Ureter (tissue), 1 donor: ENCODE measurements around the gene ZNF423. TPM values are rescaled to one million over a fixed set of nuclear protein-coding genes. Genes with fewer than 3 reads are reported as not detected.
A peak's percentile ranks its signal among the peaks of the same experiment; 100 is the strongest.
"Not testable (repeated sequence)": the region's sequence is repeated elsewhere in the genome, so short reads cannot be mapped to it uniquely, and the experiment has no call there.

Experiments
- DNase-seq: peaks from one replicate; pipeline ENCODE4 v3.0.0-alpha.2; 2020; ENCODE audit warnings: low spot score
- total RNA-seq: library from RNA; stranded (reverse); gene quantifications from one replicate; pipeline ENCODE4 v1.2.4, GENCODE V29; 2023
- donor health status: DM: yes; HTN: yes; CAD: no.

ZNF423 gene
- 15.7 TPM for total RNA-seq

DNA sequence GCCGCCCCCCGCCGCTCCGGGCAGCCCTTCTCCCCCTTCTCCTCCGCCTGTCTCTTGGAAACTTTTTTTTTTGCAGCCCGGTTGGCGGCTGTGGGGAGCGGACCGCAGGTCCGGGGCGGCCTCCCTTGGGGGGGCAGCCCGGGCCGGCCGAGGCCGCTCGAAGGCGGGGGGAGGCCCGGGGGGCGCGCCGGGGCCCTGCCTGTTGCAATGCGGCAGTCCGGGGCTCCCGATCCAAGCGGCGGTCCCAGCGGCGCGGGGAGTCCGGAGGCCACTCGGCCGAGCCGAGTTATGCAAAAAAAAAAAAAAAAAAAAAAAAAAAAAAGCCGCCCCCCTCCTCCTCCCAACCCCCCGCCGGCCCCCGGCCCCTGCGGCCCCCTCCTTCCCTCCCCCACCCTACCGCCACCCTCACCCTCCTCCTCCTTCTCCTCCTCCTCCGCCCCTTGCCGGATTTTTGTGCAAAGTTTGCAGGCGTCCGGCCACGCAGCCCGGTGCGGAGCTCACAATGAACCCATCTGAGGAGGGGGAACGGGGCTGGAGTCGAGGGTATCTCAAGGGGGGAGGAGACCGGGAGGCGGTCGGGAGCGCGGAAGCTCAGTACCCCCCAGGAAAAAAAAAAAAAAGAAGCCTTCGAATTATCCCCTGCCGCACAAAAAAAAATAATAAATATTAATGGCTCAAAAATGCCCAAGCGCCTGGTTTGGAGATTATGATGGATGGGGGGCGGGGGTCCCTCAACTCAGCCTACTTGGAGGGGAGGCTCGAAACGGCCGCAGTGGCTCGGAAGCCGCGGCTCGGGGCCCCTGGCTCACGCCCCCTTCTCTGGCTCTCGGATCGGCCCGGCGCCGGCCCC lies at the start of gene ZNF423:
TSS of gene ZNF423 (minus strand) at position 291 of the 850 bp plus-strand sequence. CDS start 338 bp downstream, outside the sequence.
- DNase-seq: peak; percentile 66

DNA sequence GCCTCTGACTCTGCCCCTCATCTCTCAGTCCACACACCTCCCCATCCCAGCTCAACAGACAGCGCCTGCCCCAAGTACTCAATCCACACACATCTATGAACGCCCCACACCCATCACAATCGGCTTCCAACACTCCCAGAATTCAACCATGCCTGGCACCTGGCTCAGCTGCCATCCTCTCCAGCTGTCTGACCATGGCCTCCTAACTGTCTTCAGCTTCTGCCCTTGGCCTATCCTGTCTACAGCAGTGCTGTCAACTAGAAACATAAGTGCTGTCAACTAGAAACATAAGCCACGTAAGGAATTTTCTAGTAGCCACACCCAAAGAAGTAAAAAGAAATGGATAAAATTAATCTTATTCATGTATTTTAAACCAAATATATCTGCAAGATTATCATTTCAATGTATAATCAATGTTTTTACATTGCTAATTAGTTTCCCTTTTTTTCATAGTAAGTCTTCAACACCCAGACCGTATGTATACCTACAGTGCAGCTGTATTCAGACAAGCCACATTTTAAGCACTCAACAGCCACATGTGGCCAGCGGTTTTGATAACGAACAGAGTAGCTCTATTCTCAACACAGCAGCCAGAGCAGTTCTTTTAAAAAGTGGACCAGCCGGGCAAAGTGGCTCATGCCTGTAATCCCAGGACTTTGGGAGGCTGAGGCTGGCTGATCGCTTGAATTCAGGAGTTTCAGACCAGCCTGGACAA lies 48.6 kb upstream of the ZNF423 start:
- DNase-seq: no peak

DNA sequence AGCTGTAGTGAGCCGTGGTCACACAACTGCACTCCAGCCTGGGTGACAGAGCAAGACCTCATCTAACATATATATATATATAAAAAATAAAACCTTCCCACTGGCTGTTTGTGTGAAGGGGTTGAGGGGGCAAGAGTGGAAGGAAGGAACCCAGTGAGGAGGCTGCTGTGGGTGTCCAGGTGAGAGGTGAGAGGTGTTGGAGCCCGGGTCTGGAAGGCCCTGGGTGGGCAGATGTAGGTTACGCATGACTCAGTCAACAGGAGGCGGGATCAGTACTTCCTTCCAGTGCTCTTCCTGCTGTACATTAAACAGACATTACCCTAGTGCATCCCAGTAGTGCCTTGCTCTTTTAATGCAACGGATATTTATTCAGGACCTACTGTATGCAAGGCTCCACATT lies 47.0 kb upstream of the ZNF423 start:
- no peak for DNase-seq

DNA sequence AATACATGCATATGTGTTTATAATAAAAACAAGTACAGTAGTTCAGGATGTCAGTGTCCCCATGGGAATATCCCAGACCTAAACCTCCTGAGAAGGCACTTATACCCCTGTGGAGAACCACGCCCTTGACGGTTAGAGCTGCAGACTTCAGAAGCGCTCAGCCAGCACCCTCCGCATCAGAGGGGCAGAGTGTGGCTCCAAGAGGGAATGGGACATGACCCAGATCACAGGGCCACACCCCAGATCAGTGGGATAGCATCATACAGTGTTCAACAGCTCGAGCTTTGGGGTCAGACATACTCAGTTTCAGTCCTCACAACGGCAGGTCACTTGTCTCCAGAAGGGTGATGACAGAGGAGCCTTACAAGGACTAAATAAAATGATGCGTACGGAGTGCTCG lies 45.8 kb upstream of the ZNF423 start:
- DNase-seq: no peak

DNA sequence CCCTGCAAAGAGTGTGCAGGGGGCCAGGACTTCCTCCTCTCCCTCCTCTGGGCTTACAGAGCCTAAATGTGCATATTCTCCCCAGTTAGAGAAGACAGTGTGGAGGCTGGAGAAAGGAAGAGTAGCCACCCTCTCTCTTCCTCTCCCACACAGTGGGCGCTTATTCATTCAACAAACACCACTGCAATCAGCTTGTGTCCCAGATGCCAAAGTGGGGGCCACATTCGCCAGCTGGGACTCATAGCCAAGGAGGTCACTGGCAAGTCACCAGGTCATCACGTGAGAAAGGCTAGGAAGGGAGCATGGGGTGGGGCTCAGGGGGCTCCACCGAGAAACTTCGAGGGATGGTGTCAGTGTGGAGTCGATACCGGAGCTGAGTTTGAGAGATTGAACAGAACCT lies 45.0 kb upstream of the ZNF423 start:
- DNase-seq: no peak

DNA sequence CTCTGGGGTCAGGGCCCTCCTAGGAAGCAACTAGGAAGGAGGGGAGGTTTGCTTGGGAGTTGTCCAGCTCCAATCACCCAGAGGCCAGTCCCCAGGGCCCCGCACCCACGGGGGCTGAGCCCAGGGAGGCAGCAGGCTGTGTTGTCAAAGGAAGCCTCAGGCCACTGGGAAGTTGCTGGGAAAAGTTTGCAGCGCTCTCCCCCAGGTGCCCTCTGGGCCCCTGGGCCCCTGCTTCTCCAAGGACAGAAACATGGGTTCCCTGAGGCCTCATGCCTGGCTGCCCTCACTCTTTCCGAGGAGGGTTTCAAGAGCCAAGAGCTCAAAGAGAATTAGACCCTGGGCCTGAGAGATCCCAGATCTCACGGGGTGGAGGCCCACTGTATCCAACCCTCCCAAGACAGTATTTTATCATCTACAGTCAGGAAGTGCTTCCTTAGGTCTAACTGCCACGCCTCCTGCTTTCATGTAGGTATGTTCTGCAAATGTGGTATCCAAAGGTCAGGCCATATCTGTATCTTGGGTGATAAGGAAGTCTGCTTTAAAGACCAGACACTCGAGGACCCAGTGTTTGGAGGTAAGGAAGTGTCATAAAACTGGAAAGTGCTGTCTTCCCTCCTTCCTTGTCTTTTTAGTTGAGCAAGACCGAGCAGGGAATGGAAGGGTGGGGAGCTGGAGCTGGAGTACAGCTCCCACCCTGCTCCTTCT lies 44.2 kb upstream of the ZNF423 start:
- DNase-seq: no peak

DNA sequence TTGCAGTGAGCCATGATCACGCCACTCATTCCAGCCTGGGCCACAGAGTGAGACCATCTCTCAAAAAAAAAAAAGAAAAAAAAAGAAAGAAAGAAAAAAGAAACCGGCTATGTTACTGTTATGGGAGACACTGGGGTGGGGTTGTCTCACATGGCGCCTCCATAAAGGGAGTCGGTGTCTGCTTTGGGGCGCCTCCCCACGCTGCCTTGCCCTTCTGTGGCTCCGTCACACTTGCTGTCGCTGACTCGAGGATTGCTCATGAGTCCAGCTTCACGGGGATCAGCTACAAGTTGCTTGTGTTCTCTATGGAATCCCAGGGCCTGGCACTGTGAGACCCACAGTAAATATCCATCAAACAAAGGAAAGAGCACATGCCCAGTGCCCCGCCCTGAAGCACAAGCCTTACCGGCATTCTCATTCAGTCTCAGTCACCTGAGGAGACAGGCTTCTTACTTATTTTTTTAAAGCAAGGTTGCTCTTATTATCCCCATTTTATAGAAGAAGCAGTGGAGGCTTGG lies 40.6 kb upstream of the ZNF423 start:
- no peak for DNase-seq

DNA sequence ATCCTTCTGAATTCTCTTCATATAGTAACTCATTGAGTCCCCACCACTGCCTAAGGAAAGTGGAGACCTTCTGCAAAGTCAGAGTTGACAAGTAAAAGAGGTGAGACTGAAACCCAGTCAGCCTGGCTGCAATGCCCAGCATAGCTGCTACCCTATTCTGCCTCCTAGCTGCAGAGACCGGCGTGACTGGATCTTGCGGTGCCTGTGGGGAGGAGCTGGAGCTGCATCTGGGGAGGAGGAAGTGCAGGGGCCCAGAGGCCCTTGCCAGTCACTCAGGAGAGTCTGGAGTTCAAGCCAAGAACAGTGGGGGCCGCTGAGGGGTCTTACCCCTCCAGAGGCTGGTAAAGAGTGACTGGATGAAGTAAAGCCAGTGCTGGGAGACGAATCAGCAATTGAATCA lies 35.0 kb upstream of the ZNF423 start:
- DNase-seq: no peak

DNA sequence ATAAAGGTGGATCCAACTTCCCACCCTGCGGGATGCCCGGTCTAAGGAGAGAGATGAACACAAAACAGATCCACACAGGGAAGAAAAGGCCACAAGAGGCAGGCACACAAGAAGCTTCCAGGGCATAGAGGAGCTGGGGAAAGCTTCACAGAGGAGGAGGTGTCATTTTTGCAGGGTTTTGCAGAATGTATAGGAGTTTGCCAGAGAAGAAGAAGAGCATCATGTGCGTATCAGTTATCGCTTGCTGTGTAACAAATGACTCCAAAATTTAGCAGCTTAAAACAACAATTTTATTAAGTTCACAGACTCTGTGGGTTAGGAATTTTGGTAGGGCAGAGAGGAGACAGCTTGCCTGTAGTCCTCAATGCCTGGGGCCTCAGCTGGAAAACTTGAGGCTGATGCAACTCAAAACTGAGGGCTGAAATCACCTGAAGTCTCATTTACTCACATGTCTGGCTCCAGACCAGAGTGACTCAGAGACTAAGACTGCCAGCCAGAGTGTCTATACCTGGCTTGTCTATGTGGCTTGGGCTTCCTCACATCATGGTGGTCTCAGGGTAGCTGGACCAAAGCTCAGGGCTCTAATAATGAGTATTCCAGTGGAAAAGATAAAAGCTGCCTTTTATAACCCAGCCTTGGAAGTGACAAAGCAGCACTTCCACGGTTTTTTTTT lies 33.9 kb upstream of the ZNF423 start:
- DNase-seq: no peak

DNA sequence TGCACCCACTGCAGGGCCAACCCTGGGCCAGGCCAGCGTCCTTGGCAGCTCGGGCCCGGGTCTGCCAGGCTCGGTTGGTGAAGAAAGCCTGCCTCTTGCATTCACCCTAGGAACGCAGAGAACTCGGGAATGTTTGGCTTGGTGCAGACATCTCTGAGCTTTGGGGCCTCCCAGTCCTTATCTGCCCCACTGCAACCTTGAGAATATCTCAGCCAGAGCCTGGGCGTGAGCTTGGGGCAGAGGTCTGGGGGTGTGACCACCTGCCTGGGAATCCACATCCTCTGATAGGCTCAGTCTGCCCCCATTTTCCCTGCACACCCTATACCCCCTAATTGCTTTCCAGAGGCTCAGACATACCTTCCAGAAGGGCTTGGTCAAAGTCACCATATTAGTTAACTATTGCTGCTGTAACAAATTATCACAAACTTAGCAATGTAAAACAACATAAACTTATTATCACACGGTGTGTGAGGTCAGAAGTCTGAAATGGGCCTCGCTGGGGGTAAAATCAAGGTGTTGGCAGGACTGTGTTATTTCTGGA lies 30.7 kb upstream of the ZNF423 start:
- no peak for DNase-seq

DNA sequence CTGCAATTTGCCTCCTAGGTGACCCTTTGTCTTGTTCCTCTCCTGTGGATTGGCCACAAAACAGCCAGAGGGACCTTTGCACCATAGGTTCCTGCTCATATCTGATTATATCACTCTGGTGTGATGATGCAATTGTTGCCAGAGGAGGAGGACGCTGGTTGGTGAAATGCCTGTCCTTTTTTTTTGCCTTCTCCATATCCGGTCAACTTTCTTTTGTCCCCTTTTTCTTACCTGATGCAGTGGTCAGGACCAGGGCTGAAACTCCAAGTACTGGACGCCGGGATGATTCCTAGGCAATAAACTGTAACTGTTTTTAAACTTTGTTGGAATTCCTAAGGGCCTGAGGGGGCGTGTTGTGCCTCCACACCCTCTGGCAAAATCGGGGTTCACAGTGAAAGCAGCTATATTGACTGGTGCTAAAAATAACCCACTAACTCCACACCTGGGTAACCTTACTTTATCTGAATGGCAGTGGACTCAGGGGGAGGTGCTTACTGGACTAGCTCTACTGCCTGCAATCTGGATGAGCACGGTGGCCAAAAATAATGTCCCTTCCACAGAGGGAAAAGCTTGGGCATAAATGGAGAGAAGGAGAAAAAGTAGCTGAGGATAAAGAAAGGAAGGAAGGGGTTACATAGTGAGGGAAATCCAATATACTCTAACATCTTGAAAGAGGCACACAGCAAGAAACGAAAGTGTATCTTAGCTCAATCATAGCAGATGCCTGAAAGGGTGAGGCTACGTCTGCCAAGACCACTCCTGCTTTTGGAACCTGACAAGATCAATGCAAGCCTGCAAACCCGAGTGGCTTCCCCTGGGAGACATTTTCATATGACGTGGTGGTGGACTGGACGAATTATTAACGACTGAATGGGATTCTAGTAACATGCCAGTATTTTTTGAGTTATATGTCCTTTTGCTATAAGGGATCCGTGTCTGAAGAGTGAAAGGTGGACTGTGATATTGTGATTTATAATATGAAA lies 28.4 kb upstream of the ZNF423 start:
- no peak for DNase-seq

DNA sequence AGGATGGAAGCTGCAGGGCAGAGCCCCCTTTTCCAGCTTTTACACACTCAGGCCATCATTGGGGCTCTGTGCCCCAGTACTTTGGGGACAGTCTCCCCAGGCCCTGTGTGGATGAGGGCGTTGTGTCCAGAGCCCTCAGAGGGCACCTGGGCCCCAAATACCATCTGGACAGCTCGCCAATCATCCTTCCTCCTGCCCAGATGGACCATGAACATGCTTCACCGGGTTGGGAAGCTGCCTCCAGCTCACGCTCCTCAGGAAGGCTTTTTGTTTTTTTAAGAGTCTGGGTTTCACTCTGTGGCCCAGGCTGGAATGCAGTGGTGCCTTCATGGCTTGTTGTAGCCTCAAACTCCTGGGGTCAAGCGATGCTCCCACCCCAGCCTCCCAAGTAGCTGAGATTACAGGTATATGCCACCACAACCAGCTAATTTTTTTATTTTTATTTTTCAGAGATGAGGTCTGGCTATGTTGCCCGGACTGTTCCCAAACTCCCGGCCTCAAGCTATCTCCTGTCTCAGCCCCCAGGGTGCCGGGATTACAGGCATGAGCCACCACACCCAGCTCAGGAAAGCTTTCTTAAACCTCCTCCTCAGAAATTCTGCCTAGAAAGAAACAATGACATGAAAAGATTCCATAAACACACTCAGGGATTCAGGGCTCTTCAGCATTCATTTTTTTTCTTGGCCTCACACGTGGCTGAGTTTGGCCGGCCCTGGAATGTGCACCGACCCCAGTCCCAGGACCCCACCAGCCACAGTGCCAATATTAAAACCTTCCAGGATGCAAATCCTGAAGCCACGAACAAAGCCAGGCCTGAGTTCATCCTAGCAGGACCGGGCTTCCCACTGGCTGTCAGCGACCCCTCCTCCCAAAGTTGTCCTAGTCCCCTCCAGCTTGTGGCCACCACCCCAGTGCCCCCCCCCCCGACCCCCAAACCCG lies 27.4 kb upstream of the ZNF423 start:
- no peak for DNase-seq

DNA sequence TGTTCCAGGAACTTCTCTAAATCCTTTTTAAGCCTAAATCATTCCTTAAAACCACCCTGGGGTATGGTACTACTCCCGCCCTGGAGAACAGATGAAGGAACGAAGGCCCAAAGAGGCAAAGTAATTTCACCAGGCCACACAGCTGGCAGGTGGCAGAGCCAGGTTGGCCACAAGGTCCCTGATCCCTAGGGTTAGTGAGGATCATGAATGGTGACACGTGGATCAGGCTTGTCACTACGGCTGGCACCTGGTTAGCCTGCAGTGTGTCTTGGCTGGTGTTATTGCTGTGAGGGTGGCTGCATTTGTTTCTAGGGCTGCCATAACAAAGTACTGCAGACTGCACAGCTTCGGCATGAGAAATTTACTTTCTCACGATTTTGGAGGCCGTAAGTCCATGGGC lies 26.0 kb upstream of the ZNF423 start:
- DNase-seq: no peak

DNA sequence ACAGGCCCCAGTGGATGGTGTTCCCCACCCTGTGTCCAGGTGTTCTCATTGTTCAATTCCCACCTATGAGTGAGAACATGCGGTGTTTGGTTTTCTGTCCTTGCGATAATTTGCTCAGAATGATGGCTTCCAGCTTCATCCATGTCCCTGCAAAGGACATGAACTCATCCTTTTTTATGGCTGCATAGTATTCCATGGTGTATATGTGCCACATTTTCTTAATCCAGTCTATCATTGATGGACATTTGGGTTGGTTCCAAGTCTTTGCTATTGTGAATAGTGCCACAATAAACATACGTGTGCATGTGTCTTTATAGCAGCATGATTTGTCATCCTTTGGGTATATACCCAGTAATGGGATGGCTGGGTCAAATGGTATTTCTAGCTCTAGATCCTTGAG lies 22.6 kb upstream of the ZNF423 start:
- DNase-seq: not testable (repeated sequence)

DNA sequence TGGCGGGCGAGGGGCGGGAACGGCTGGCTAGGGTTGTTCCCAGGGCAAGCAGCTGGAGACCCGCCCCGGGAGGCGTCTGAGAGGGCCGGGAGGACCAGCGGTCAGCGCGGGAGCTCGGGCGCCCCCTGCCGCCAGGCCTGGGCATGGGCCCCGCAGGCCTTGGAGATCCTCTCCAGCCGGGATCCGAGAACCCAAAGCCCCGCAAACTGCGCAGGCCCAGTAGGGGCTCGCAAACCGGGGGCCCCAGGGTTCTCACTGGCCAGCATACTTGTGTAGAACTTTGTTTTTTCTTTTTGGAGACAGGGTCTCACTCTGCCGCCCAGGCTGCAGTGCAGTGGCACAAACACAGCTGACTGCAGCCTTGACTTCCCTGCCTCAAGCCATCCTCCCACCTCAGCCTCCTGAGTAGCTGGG lies 20.8 kb upstream of the ZNF423 start:
- peak; percentile 67 for DNase-seq

DNA sequence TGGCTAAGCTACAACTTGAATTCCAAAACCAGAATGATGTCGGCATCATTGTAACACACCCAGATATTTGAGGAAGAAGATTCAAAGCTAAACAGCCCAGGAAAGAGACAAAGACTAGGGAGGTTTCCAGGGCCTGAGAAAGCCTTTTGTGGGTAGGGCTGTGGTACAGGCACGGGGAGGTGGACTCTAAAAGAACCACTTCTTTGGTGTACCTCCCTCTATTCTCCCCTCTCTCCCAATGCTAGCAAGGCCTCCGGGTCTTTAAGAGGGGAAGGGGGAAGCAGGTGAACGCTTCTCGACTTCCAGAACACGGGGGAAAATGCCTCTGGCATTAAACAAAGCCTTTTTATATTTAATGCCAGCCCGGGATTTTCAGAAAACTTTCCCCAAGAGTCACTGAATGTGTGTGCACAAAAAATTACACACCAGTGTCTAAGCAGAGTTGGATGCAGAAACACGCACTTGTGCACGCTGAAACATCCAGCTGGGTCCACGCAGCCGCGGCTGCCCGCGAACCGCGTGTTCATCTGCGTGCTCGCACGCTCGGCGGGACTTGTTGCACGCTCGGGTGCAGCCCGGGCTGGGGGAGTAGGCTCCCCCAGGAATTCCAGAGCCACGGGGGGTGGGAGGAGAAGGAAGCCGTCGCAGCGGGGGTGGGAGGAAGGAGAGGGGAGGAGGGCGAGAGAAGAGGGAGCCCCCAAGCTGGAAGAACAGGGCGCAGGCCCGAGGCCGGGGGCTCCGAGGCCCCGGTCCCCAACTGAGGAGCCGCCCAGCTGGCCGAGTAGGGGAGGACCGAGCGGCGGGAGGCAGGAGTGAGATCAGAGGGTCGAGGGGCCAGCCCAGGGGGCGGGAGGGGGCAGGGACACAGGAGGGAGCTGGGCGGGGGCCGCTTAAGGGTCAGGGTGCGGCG lies 20.1 kb upstream of the ZNF423 start:
- no peak for DNase-seq

DNA sequence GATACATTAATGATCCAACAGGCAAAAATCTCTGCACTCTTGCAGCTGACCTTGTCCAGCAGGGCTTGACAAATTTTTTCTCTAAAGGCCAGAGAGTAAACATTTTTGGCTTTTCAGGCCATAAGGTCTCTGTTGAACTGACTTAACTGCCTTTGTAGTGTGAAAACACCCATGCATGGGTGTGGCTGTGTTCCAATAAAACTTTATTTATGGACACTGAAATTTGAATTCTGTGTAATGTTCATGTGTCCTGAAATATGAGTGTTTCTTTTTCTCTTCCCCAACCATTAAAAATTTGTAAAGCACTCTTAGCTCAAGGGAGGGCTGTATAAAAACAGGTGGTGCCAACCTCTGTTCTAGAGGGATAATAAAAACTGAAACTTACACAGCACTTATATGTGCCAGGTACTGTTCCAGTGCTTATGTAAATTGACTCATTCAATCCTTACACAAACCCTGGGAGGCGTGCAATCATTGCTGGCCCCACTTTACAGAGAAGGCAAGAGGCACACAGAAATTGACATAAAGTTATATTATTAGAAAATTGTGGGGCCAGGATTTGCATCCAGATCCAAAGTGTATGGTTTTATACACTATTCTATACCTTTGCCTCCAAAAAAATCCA lies 18.8 kb upstream of the ZNF423 start:
- no peak for DNase-seq

DNA sequence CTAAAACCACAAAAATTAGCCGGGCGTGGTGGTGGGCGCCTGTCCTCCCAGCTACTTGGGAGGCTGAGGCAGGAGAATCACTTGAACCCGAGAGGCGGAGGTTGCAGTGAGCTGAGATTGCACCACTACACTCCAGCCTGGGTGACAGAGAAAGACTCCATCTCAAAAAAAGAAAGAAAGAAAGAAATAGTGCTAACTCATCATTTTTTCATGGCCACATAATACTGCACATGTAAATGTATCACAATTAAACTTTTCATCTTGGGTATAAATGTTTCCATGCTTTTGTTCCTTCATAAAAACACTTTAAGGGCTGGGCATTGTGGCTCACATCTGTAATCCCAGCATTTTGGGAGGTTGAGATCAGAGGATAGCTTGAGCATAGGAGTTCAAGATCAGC lies 15.9 kb upstream of the ZNF423 start:
- not testable (repeated sequence) for DNase-seq
